Left ventricle myocardium superior (tissue), 1 donor: ENCODE data around the gene TLR9. TPM values are rescaled to one million over a fixed set of nuclear protein-coding genes. Genes with fewer than 3 reads are reported as not detected.

Experiments
- ATAC-seq: fragments of 200-7000 bp; cut with Tn5 transposase; one replicate; pipeline ENCODE4 v1.9.1; 2020; ENCODE audit warnings: mild to moderate bottlenecking, moderate library complexity
- DNase-seq: peaks from one replicate; pipeline ENCODE4 v3.0.0-alpha.2; 2020
- intact Hi-C: fragments of 100-400 bp; cut with micrococcal nuclease; formaldehyde crosslinking; loops from one replicate; pipeline ENCODE4 v1.11.0; 2022
- total RNA-seq: library from RNA; stranded (reverse); fragmentation: NEBNext Ultra II Directional; extraction: Animal tissue kit (Norgen Biotek cat#: 25700); gene quantifications from one replicate; pipeline ENCODE4 v1.2.1, GENCODE V29; 2021
- donor health status: DM: no; HTN: yes; CAD: no; lungs with severe emphysema.

Gene TLR9
- total RNA-seq, 1 donor from 2014 or later = 0.17 TPM

GRCh38 chr3:52221141-52221562 is 4.3 kb downstream of the TLR9 start:
- no peak for ATAC-seq

GRCh38 chr3:52220380-52221026 is 4.9 kb downstream of the TLR9 start:
- intact Hi-C loops = no loop called here
- peak; percentile 73 for ATAC-seq
- peak; percentile 91 for DNase-seq

More at GRCh38 chr3:52221141-52221562, 4.3 kb downstream of the TLR9 start:
- no peak for DNase-seq
- intact Hi-C loops = no loop called here

- intact Hi-C loops = no loop called here
- DNase-seq (no peak), ATAC-seq (peak; percentile 10)
Observed at GRCh38 chr3:52218937-52219650, 6.4 kb downstream of the TLR9 start.

- intact Hi-C loops = no loop called here
- DNase-seq (no peak), ATAC-seq (no peak)
Observed at GRCh38 chr3:52218454-52218853, 7.0 kb downstream of the TLR9 start.

- DNase-seq = no peak
- no peak for ATAC-seq
- intact Hi-C loops = no loop called here
Observed at GRCh38 chr3:52218026-52218425, 7.4 kb downstream of the TLR9 start.

- DNase-seq (no peak), ATAC-seq (no peak)
- intact Hi-C loops = no loop called here
Observed at GRCh38 chr3:52217409-52217805, 8.0 kb downstream of the TLR9 start.

- intact Hi-C loops = no loop called here
- DNase-seq (peak; percentile 74), ATAC-seq (peak; percentile 75)
Observed at GRCh38 chr3:52216585-52217408, 8.6 kb downstream of the TLR9 start.

GRCh38 chr3:52215351-52215750 is 10.1 kb downstream of the TLR9 start:
- DNase-seq (no peak), ATAC-seq (no peak)
- intact Hi-C loops = no loop called here

- intact Hi-C loops = no loop called here
- ATAC-seq = no peak
- DNase-seq = no peak
Observed at GRCh38 chr3:52213901-52214300, 11.5 kb downstream of the TLR9 start.

- ATAC-seq (no peak), DNase-seq (no peak)
- intact Hi-C loops = no loop called here
Observed at GRCh38 chr3:52213005-52213404, 12.4 kb downstream of the TLR9 start.

GRCh38 chr3:52211268-52211891 is 14.1 kb downstream of the TLR9 start:
- no peak for ATAC-seq
- intact Hi-C loops = no loop called here
- no peak for DNase-seq

- intact Hi-C loops = no loop called here
- no peak for DNase-seq
- ATAC-seq = no peak
Observed at GRCh38 chr3:52210550-52211046, 14.8 kb downstream of the TLR9 start.

- DNase-seq (no peak), ATAC-seq (no peak)
- intact Hi-C loops = no loop called here
Observed at GRCh38 chr3:52210037-52210436, 15.4 kb downstream of the TLR9 start.

GRCh38 chr3:52208556-52208955 is 16.9 kb downstream of the TLR9 start:
- intact Hi-C loops = no loop called here
- DNase-seq (no peak), ATAC-seq (no peak)

GRCh38 chr3:52205727-52206372 is 19.6 kb downstream of the TLR9 start:
- ATAC-seq (no peak), DNase-seq (no peak)
- intact Hi-C loops = no loop called here

GRCh38 chr3:52204337-52205073 is 20.9 kb downstream of the TLR9 start:
- intact Hi-C loops = no loop called here
- no peak for ATAC-seq
- no peak for DNase-seq

- DNase-seq = no peak
- intact Hi-C loops = no loop called here
- no peak for ATAC-seq
Observed at GRCh38 chr3:52203701-52204100, 21.7 kb downstream of the TLR9 start.

- intact Hi-C loops = no loop called here
- ATAC-seq (no peak), DNase-seq (no peak)
Observed at GRCh38 chr3:52202384-52203077, 22.9 kb downstream of the TLR9 start.
